DOHH2 (cell line): Measurements from ENCODE around the gene MBD4.

Experiments
- CTCF ChIP-seq: fragments of 200-600 bp; sonication (generic); IDR thresholded peaks from one replicate; pipeline ENCODE4 v1.5.1; 2014; ENCODE audit warnings: antibody characterized with exemption, mild to moderate bottlenecking, low read depth, low read length; ENCODE audit not compliant: poor library complexity, severe bottlenecking
- EZH2phosphoT487 ChIP-seq: fragments of 200-600 bp; sonication (generic); IDR thresholded peaks from 2 replicates; pipeline ENCODE4 v1.6.1; 2017; ENCODE audit warnings: borderline replicate concordance, mild to moderate bottlenecking, antibody characterized with exemption, low read length, moderate library complexity, mixed read lengths

GRCh38 chr3:129470861-129471260 lies 31.1 kb upstream of the MBD4 start:
- TF ChIP-seq CTCF (no peak), EZH2phosphoT487 (no peak)
